Keratinocyte (primary cell): ENCODE data around the gene CCDC88B. TPM values are rescaled to one million over a fixed set of nuclear protein-coding genes. Genes with fewer than 3 reads are reported as not detected.

Experiments
- DNase-seq: peaks from one replicate; pipeline ENCODE4 v3.0.0-alpha.2; 2011; ENCODE audit warnings: low read depth, missing footprints, low spot score
- FAIRE-seq: peaks from 2 replicates; lab custom pipeline; 2011; peaks lifted over from hg19 to GRCh38; lab: Jason Lieb, UNC
- H2AFZ ChIP-seq: 2 replicates; pipeline ENCODE4 v1.6.0; 2012; ENCODE audit warnings: low read length, control low read depth, inconsistent platforms; ENCODE audit not compliant: control insufficient read depth
- H3K27ac ChIP-seq: 2 replicates; pipeline ENCODE4 v1.5.1; 2011; ENCODE audit warnings: low read length; ENCODE audit not compliant: control insufficient read depth, insufficient read depth
- H3K27me3 ChIP-seq: 3 replicates; pipeline ENCODE4 v1.6.0; 2011; ENCODE audit warnings: low read length; ENCODE audit not compliant: control insufficient read depth, insufficient read depth; ENCODE audit errors: extremely low read depth
- H3K36me3 ChIP-seq, 2 experiments: 2 replicates in 1 of 2; 3 replicates in 1 of 2; pipeline ENCODE4 v1.5.1; 2011; ENCODE audit warnings: low read length in 2 of 2, mild to moderate bottlenecking in 1 of 2; ENCODE audit not compliant: control insufficient read depth in 2 of 2, insufficient read depth in 2 of 2; ENCODE audit errors: extremely low read depth in 1 of 2
- H3K4me1 ChIP-seq: 3 replicates; pipeline ENCODE4 v1.5.1; 2011; ENCODE audit warnings: low read length; ENCODE audit not compliant: control insufficient read depth, insufficient read depth; ENCODE audit errors: extremely low read depth
- H3K4me2 ChIP-seq: 3 replicates; pipeline ENCODE4 v1.6.0; 2011; ENCODE audit warnings: low read depth, low read length; ENCODE audit not compliant: control insufficient read depth, insufficient read depth; ENCODE audit errors: extremely low read depth
- H3K4me3 ChIP-seq, 3 experiments: fragments of 200-600 bp in 1 of 3; sonication (generic) in 1 of 3; 2 replicates in 2 of 3; 3 replicates in 1 of 3; pipeline ENCODE4 v1.5.1; 2011 to 2016; ENCODE audit warnings: low read length in 3 of 3, mild to moderate bottlenecking in 3 of 3, control low read depth in 2 of 3, inconsistent platforms in 1 of 3, low read depth in 1 of 3, mixed read lengths in 1 of 3, mixed run types in 1 of 3, moderate library complexity in 1 of 3; ENCODE audit not compliant: control insufficient read depth in 2 of 3, insufficient read depth in 2 of 3; ENCODE audit errors: extremely low read depth in 1 of 3
- H3K79me2 ChIP-seq: 2 replicates; pipeline ENCODE4 v1.6.0; 2012; ENCODE audit warnings: low read length; ENCODE audit not compliant: control insufficient read depth, insufficient read depth
- H3K9ac ChIP-seq: 3 replicates; pipeline ENCODE4 v1.6.0; 2011; ENCODE audit warnings: low read length; ENCODE audit not compliant: control insufficient read depth, insufficient read depth; ENCODE audit errors: extremely low read depth
- H3K9me1 ChIP-seq: 3 replicates; pipeline ENCODE4 v1.6.0; 2011; ENCODE audit warnings: low read length; ENCODE audit not compliant: control insufficient read depth, insufficient read depth; ENCODE audit errors: extremely low read depth
- H3K9me3 ChIP-seq: 2 replicates; pipeline ENCODE4 v1.5.1; 2012; ENCODE audit warnings: low read depth, low read length; ENCODE audit not compliant: control insufficient read depth
- H4K20me1 ChIP-seq: 3 replicates; pipeline ENCODE4 v1.6.0; 2011; ENCODE audit warnings: low read length; ENCODE audit not compliant: control insufficient read depth, insufficient read depth; ENCODE audit errors: extremely low read depth
- CTCF ChIP-seq, 3 experiments: IDR thresholded peaks in 1 of 3; conservative IDR thresholded peaks in 1 of 3; optimal IDR thresholded peaks in 1 of 3; 2 replicates in 2 of 3; 3 replicates in 1 of 3; pipeline versions ENCODE3 to v1.5.1; 2011; ENCODE audit warnings: low read length in 3 of 3, mild to moderate bottlenecking in 3 of 3, moderate library complexity in 2 of 3, control low read depth in 1 of 3, inconsistent platforms in 1 of 3; ENCODE audit not compliant: insufficient read depth in 2 of 3; ENCODE audit errors: extremely low read depth in 1 of 3
- EZH2 ChIP-seq: IDR thresholded peaks from one replicate; pipeline ENCODE4 v1.6.1; 2012; ENCODE audit warnings: inconsistent platforms, mild to moderate bottlenecking, low read length, moderate library complexity
- dilution Hi-C: fragments of 300-500 bp; cut with MboI; formaldehyde crosslinking; loops from one replicate; pipeline ENCODE4 v1.7.0; 2020; ENCODE audit warnings: low sequenced_read_pairs; ENCODE audit not compliant: extremely low pct_ligation_motif_present
- polyA plus RNA-seq, 5 experiments: library from polyadenylated mRNA; depleted of rRNA in 3 of 5; stranded (reverse) in 3 of 5; stranded (forward) in 1 of 5; unstranded in 1 of 5; fragments of >200 nt; gene quantifications; 1 replicate in 1 of 5; 2 replicates in 3 of 5; 3 replicates in 1 of 5; pipeline versions ENCODE4 v1.2.1 to v1.2.3, GENCODE V29; 2011 to 2012; ENCODE audit warnings: missing spikeins in 2 of 5, low read depth in 1 of 5, low replicate concordance in 1 of 5

CCDC88B gene
- polyA plus RNA-seq, 1 donor (not counting 4 experiments of a cell fraction or from before 2014, with no cell fraction given) = 3.7 TPM

- H3K4me2 ChIP-seq = no peak overlapping the region
- H3K27me3 ChIP-seq = peaks cover 14% of the 10 kb centered on the region
- no peaks in the 10 kb centered on the region for H3K79me2 ChIP-seq
- dilution Hi-C loops = no loop called here
- no peaks in the 10 kb centered on the region for H3K9me3 ChIP-seq
- H2AFZ ChIP-seq = no peak overlapping the region
- no peak for DNase-seq
- H3K9ac ChIP-seq = no peak overlapping the region
- no peak for TF ChIP-seq CTCF (optimal IDR thresholded peaks at IDR 0.05 in 1 of 3, IDR thresholded peaks at IDR 0.05 in 1 of 3, conservative IDR thresholded peaks at IDR 0.05 in 1 of 3; ENCODE audit: extremely low read depth in 1 of 3, insufficient read depth in 2 of 3, low read length in 3 of 3)
- no peak for TF ChIP-seq EZH2
- H3K36me3 ChIP-seq = no peaks in the 10 kb centered on the region
- H3K9me1 ChIP-seq = no peaks in the 10 kb centered on the region
- H3K4me1 ChIP-seq = peaks cover 16% of the 10 kb centered on the region
- no peak overlapping the region for H3K27ac ChIP-seq
- FAIRE-seq = no peak
- no peak overlapping the region for H3K4me3 ChIP-seq
- no peaks in the 10 kb centered on the region for H4K20me1 ChIP-seq
Measured at GRCh38 chr11:64382586-64382985, 42.6 kb downstream of the CCDC88B start.

GRCh38 chr11:64383580-64383979 is 43.6 kb downstream of the CCDC88B start:
- H4K20me1 ChIP-seq = no peaks in the 10 kb centered on the region
- TF ChIP-seq CTCF (optimal IDR thresholded peaks at IDR 0.05 in 1 of 3, IDR thresholded peaks at IDR 0.05 in 1 of 3, conservative IDR thresholded peaks at IDR 0.05 in 1 of 3; ENCODE audit: extremely low read depth in 1 of 3, insufficient read depth in 2 of 3, low read length in 3 of 3) = no peak
- TF ChIP-seq EZH2 = no peak
- no peaks in the 10 kb centered on the region for H3K79me2 ChIP-seq
- H3K27me3 ChIP-seq = peaks cover 16% of the 10 kb centered on the region
- no peaks in the 10 kb centered on the region for H3K9me3 ChIP-seq
- H3K27ac ChIP-seq = no peak overlapping the region
- H3K4me2 ChIP-seq = no peak overlapping the region
- FAIRE-seq (no peak), DNase-seq (no peak)
- H3K9me1 ChIP-seq = no peaks in the 10 kb centered on the region
- H2AFZ ChIP-seq = no peak overlapping the region
- H3K4me3 ChIP-seq = no peak overlapping the region
- dilution Hi-C loops = no loop called here
- no peak overlapping the region for H3K9ac ChIP-seq
- no peaks in the 10 kb centered on the region for H3K36me3 ChIP-seq
- H3K4me1 ChIP-seq = peaks cover 12% of the 10 kb centered on the region
